Psoas muscle (tissue), 8 donors: ENCODE measurements around the gene PNPLA5. TPM values are rescaled to one million over a fixed set of nuclear protein-coding genes. Genes with fewer than 3 reads are reported as not detected.
A peak's percentile ranks its signal among the peaks of the same experiment; 100 is the strongest.

ENCODE experiments used
- ATAC-seq, 4 donors: fragments of 200-7000 bp; cut with Tn5 transposase; one replicate each; pipeline ENCODE4 v1.9.1; 2020; ENCODE audit warnings: moderate library complexity in 3 of 4, mild to moderate bottlenecking in 2 of 4
- DNase-seq, 2 donors: peaks; one replicate each; pipeline ENCODE4 v3.0.0-alpha.2; 2020
- H3K27ac ChIP-seq: fragments of 200-600 bp; one replicate; pipeline ENCODE4 v1.8.0; 2022
- H3K27me3 ChIP-seq, 3 donors: fragments of 200-600 bp in 1 of 3; one replicate each; pipeline versions ENCODE4 v1.6.1 to v1.8.0; 2013 to 2022; ENCODE audit warnings: low read length in 2 of 3, mild to moderate bottlenecking in 2 of 3, moderate library complexity in 1 of 3; ENCODE audit not compliant: insufficient read depth in 3 of 3
- H3K36me3 ChIP-seq, 2 donors: fragments of 200-600 bp in 1 of 2; one replicate each; pipeline versions ENCODE4 v1.6.1 to v1.8.0; 2013 to 2022; ENCODE audit warnings: low read depth in 1 of 2, mild to moderate bottlenecking in 1 of 2, moderate library complexity in 1 of 2; ENCODE audit not compliant: insufficient read depth in 1 of 2
- H3K4me1 ChIP-seq: fragments of 200-600 bp; one replicate; pipeline ENCODE4 v1.8.0; 2022
- H3K4me3 ChIP-seq: fragments of 200-600 bp; one replicate; pipeline ENCODE4 v1.8.0; 2022; ENCODE audit warnings: mild to moderate bottlenecking
- H3K9me3 ChIP-seq: fragments of 200-600 bp; one replicate; pipeline ENCODE4 v1.8.0; 2022
- CTCF ChIP-seq: fragments of 200-600 bp; IDR thresholded peaks from one replicate; pipeline ENCODE4 v1.8.0; 2022; ENCODE audit warnings: antibody characterized with exemption
- WGBS, 3 donors: extraction: QIAGEN DNeasy Blood & Tissue Kit; methylation state at CpG; one replicate each; pipeline versions ENCODE4 v1.1.6 to v1.1.7; 2013; 5-methylcytosine and 5-hydroxymethylcytosine counted together
- intact Hi-C, 2 donors: fragments of 100-400 bp; cut with DNase I; formaldehyde crosslinking; loops; one replicate each; pipeline versions ENCODE4 v1.11.0 to v1.14.2; 2022
- long read RNA-seq, 2 donors: library from polyadenylated mRNA; unstranded; transcript quantifications; one replicate each; pipeline ENCODE4 v2.0.0, GENCODE V29; 2021
- polyA plus RNA-seq, 3 donors: library from polyadenylated mRNA; stranded (reverse); fragments of 200-250 nt; gene quantifications; one replicate each; pipeline ENCODE4 v1.2.3, GENCODE V29; 2013
- total RNA-seq, 4 donors: library from RNA; stranded (reverse); fragmentation: NEBNext Ultra II Directional in 2 of 4; extraction: Animal tissue kit (Norgen Biotek cat#: 25700) in 2 of 4; gene quantifications; one replicate each; pipeline versions ENCODE4 v1.2.1 to v1.2.4, GENCODE V29; 2021 to 2023
- donor health status: healthy with polysubstance abuse.
- donor health status: DM: no; HTN: no; CAD: no; lungs with moderate emphysema.
- donor health status: Bipolar disorder and iron deficiency.
- donor health status: healthy.
- donor health status: DM: yes; HTN: yes; CAD: no.
- donor health status: DM: no; HTN: no; CAD: no.
- donor health status: DM: no; HTN: no; CAD: no.
- donor health status: DM: yes; HTN: yes; CAD: no.

PNPLA5 gene
- total RNA-seq (not detected), polyA plus RNA-seq (under 1 TPM in 2 of 3 donors, not detected in 1; 0.01 to 0.18 TPM)
- long read RNA-seq, donor 1: 0 reads
- long read RNA-seq, donor 2: 0 reads

GRCh38 chr22:43891360-43892182 is at the start of gene PNPLA5:
Gene PNPLA5 (minus strand): TSS chr22:43892013. CDS start chr22:43891880, 133 bp downstream.
- WGBS, 3 donors: 1 to 2% (median 2%) methylated on average over 60 to 72 of the region's 72 CpGs
- H3K27me3 ChIP-seq: peaks cover 4 to 70% (median 17%) of the 10 kb centered on the region in 3 donors
- H3K4me3 ChIP-seq: peak within 1 kb of the TSS; percentile 0
- peak in 1 of 2 donors; percentile 40 for DNase-seq
- no peaks in the 10 kb centered on the region for H3K4me1 ChIP-seq
- no peak for ATAC-seq
- intact Hi-C loops: no loop called here
- H3K9me3 ChIP-seq: no peaks in the 10 kb centered on the region
- no peak within 1 kb of the TSS for H3K27ac ChIP-seq
- TF ChIP-seq CTCF: no peak
- no peaks in the 10 kb centered on the region for H3K36me3 ChIP-seq

GRCh38 chr22:43941449-43941848 is 49.6 kb upstream of the PNPLA5 start:
- TF ChIP-seq CTCF: no peak
- Histone ChIP-seq H3K9me3 (peaks cover 7% of the 10 kb centered on the region), H3K36me3 (peaks cover 0 to 19% of the 10 kb centered on the region in 2 donors), H3K27ac (no peak overlapping the region), H3K4me1 (no peaks in the 10 kb centered on the region), H3K27me3 (no peaks in the 10 kb centered on the region), H3K4me3 (no peak overlapping the region)
- no peak for ATAC-seq
- DNase-seq: no peak
- intact Hi-C loops: no loop called here
- 80 to 85% (median 83%) methylated on average over 6 of the region's 6 CpGs for WGBS, 3 donors

GRCh38 chr22:43931771-43932170 is 40.0 kb upstream of the PNPLA5 start:
- Histone ChIP-seq H3K4me1 (no peaks in the 10 kb centered on the region), H3K36me3 (peaks cover 0 to 22% of the 10 kb centered on the region in 2 donors), H3K4me3 (no peak overlapping the region), H3K9me3 (no peaks in the 10 kb centered on the region), H3K27ac (no peak overlapping the region), H3K27me3 (peaks cover 0 to 4% (median 0%) of the 10 kb centered on the region in 3 donors)
- 62 to 70% (median 65%) methylated on average over 4 of the region's 4 CpGs for WGBS, 3 donors
- intact Hi-C loops: no loop called here
- ATAC-seq: no peak
- TF ChIP-seq CTCF: no peak
- no peak for DNase-seq

GRCh38 chr22:43928908-43929307 is 37.1 kb upstream of the PNPLA5 start:
- peaks cover 0 to 21% of the 10 kb centered on the region in 2 donors for H3K36me3 ChIP-seq
- DNase-seq (no peak), ATAC-seq (no peak)
- intact Hi-C loops: no loop called here
- 80 to 93% (median 92%) methylated on average over 6 of the region's 6 CpGs for WGBS, 3 donors
- H3K9me3 ChIP-seq: no peaks in the 10 kb centered on the region
- TF ChIP-seq CTCF: no peak
- H3K27ac ChIP-seq: no peak overlapping the region
- H3K4me1 ChIP-seq: no peaks in the 10 kb centered on the region
- H3K27me3 ChIP-seq: peaks cover 0 to 9% (median 0%) of the 10 kb centered on the region in 3 donors
- H3K4me3 ChIP-seq: no peak overlapping the region
